Smooth muscle cell (in vitro differentiated cells): ENCODE measurements around the gene NLRP6. TPM values are rescaled to one million over a fixed set of nuclear protein-coding genes. Genes with fewer than 3 reads are reported as not detected.
"Not testable (repeated sequence)": the region's sequence is repeated elsewhere in the genome, so short reads cannot be mapped to it uniquely, and the experiment has no call there.

Experiments used
- DNase-seq: peaks from one replicate; lab custom pipeline; 2025; ENCODE audit not compliant: unreplicated experiment; lab: John Stamatoyannopoulos, UW
- H2AFZ ChIP-seq: fragments of 200-600 bp; sonication (generic); 2 replicates; pipeline ENCODE4 v1.6.0; 2016; ENCODE audit warnings: antibody characterized with exemption, low read depth, mild to moderate bottlenecking
- H3F3A ChIP-seq: fragments of 200-600 bp; sonication (generic); 2 replicates; pipeline ENCODE4 v1.6.0; 2017; ENCODE audit warnings: antibody characterized with exemption, low read depth
- H3K27ac ChIP-seq: fragments of 200-600 bp; sonication (generic); 2 replicates; pipeline ENCODE4 v1.5.1; 2016; ENCODE audit warnings: low read depth, mild to moderate bottlenecking
- H3K27me3 ChIP-seq: fragments of 200-600 bp; sonication (generic); 2 replicates; pipeline ENCODE4 v1.6.1; 2016; ENCODE audit warnings: low read depth, mild to moderate bottlenecking
- H3K36me3 ChIP-seq: fragments of 200-600 bp; sonication (generic); 2 replicates; pipeline ENCODE4 v1.5.1; 2016; ENCODE audit warnings: low read depth
- H3K4me1 ChIP-seq: fragments of 200-600 bp; sonication (generic); 2 replicates; pipeline ENCODE4 v1.5.1; 2016; ENCODE audit warnings: low read depth
- H3K4me2 ChIP-seq: fragments of 200-600 bp; sonication (generic); 2 replicates; pipeline ENCODE4 v1.6.0; 2016; ENCODE audit warnings: mild to moderate bottlenecking
- H3K4me3 ChIP-seq: fragments of 200-600 bp; sonication (generic); 2 replicates; pipeline ENCODE4 v1.5.1; 2016; ENCODE audit warnings: mild to moderate bottlenecking
- H3K79me2 ChIP-seq: fragments of 200-600 bp; sonication (generic); 2 replicates; pipeline ENCODE4 v1.6.0; 2016; ENCODE audit warnings: low read depth, mild to moderate bottlenecking
- H3K9ac ChIP-seq: fragments of 200-600 bp; sonication (generic); 2 replicates; pipeline ENCODE4 v1.6.0; 2016; ENCODE audit warnings: low read depth
- H3K9me3 ChIP-seq: fragments of 200-600 bp; sonication (generic); replicated peaks from 2 replicates; pipeline ENCODE4 v1.5.1; 2016; ENCODE audit warnings: low read depth
- H4K20me1 ChIP-seq: fragments of 200-600 bp; sonication (generic); 2 replicates; pipeline ENCODE4 v1.6.0; 2016; ENCODE audit warnings: low read depth
- CTCF ChIP-seq: fragments of 200-600 bp; sonication (generic); IDR thresholded peaks from 2 replicates; pipeline ENCODE4 v1.5.1; 2017; ENCODE audit warnings: borderline replicate concordance, mild to moderate bottlenecking, antibody characterized with exemption; ENCODE audit not compliant: insufficient read depth, poor library complexity, severe bottlenecking
- WGBS: methylation state at CpG from one replicate; pipeline ENCODE4 v1.1.7; 2016; ENCODE audit warnings: low lambda C conversion rate; 5-methylcytosine and 5-hydroxymethylcytosine counted together
- polyA plus RNA-seq: library from polyadenylated mRNA; unstranded; fragments of >200 nt; fragmentation: Nextera tagmentation; extraction: Ambion mirVana; gene quantifications from 2 replicates; pipeline ENCODE4 v1.2.1, GENCODE V29; 2016
- total RNA-seq: library from RNA; depleted of rRNA; stranded (reverse); fragments of >200 nt; gene quantifications from 2 replicates; pipeline ENCODE4 v1.2.3, GENCODE V29; 2014

NLRP6 gene
- total and polyA plus RNA-seq, 2 experiments from 2014 or later: not detected

GRCh38 chr11:267491-267994, 10.7 kb upstream of the NLRP6 start:
- Histone ChIP-seq H2AFZ (no peak overlapping the region), H3K4me2 (no peak overlapping the region)
- WGBS: 79% methylated on average over 12 of the region's 18 CpGs

GRCh38 chr11:268716-269145, 9.5 kb upstream of the NLRP6 start:
- 88% methylated on average over 16 of the region's 16 CpGs for WGBS
- H3F3A ChIP-seq, H3K27ac ChIP-seq, H3K9ac ChIP-seq, H3K79me2 ChIP-seq, H2AFZ ChIP-seq, DNase-seq, H3K4me2 ChIP-seq, H4K20me1 ChIP-seq, H3K4me3 ChIP-seq, H3K36me3 ChIP-seq, H3K4me1 ChIP-seq, H3K27me3 ChIP-seq, H3K9me3 ChIP-seq: not testable (repeated sequence)

More at GRCh38 chr11:267491-267994, 10.7 kb upstream of the NLRP6 start:
- H3K4me1 ChIP-seq: no peaks in the 10 kb centered on the region
- no peak for TF ChIP-seq CTCF
- no peaks in the 10 kb centered on the region for H3K27me3 ChIP-seq
- no peak overlapping the region for H3K27ac ChIP-seq
- H3K4me3 ChIP-seq: no peak overlapping the region
- no peaks in the 10 kb centered on the region for H4K20me1 ChIP-seq
- no peak for DNase-seq
- H3K36me3 ChIP-seq: no peaks in the 10 kb centered on the region
- H3K9ac ChIP-seq: no peak overlapping the region
- no peaks in the 10 kb centered on the region for H3K9me3 ChIP-seq
- no peaks in the 10 kb centered on the region for H3F3A ChIP-seq
- no peaks in the 10 kb centered on the region for H3K79me2 ChIP-seq

- TF ChIP-seq CTCF: no peak
- Histone ChIP-seq H3K79me2 (no peaks in the 10 kb centered on the region), H2AFZ (no peak overlapping the region), H3K9ac (no peak overlapping the region), H3K4me1 (no peaks in the 10 kb centered on the region), H3K27me3 (no peaks in the 10 kb centered on the region), H3K36me3 (no peaks in the 10 kb centered on the region), H3K9me3 (no peaks in the 10 kb centered on the region), H3K27ac (no peak overlapping the region), H4K20me1 (no peaks in the 10 kb centered on the region), H3K4me2 (no peak overlapping the region), H3K4me3 (no peak overlapping the region), H3F3A (no peaks in the 10 kb centered on the region)
- 75% methylated on average over 21 of the region's 21 CpGs for WGBS
- no peak for DNase-seq
These were observed 8.9 kb upstream of the NLRP6 start for GRCh38 chr11:269146-269890.

- no peak overlapping the region for H3K4me3 ChIP-seq
- H3K36me3 ChIP-seq: no peaks in the 10 kb centered on the region
- WGBS: 90% methylated on average over 18 of the region's 18 CpGs
- no peak for DNase-seq
- H4K20me1 ChIP-seq: no peaks in the 10 kb centered on the region
- no peak overlapping the region for H3K27ac ChIP-seq
- no peaks in the 10 kb centered on the region for H3K9me3 ChIP-seq
- H3K9ac ChIP-seq: no peak overlapping the region
- no peaks in the 10 kb centered on the region for H3K27me3 ChIP-seq
- no peaks in the 10 kb centered on the region for H3F3A ChIP-seq
- H3K4me2 ChIP-seq: no peak overlapping the region
- no peaks in the 10 kb centered on the region for H3K79me2 ChIP-seq
- H3K4me1 ChIP-seq: no peaks in the 10 kb centered on the region
- TF ChIP-seq CTCF: no peak
- H2AFZ ChIP-seq: no peak overlapping the region
These were observed 7.5 kb upstream of the NLRP6 start for GRCh38 chr11:270451-271318.
